WTC11 (cell line): ENCODE results near the gene TMUB1. TPM values are rescaled to one million over a fixed set of nuclear protein-coding genes. Genes with fewer than 3 reads are reported as not detected.

Experiments used
- ATAC-seq: fragments of 200-7000 bp; cut with Tn5 transposase; 2 replicates; pipeline ENCODE4 v1.10.0; 2021; ENCODE audit warnings: mild to moderate bottlenecking, moderate library complexity
- CTCF ChIA-PET: fragments of 300-600 bp; sonication (Branson Sonifier 250); formaldehyde crosslinking; loops from one replicate; lab custom pipeline; 2021; ENCODE audit warnings: antibody characterized with exemption; lab: Charles Lee
- POLR2A ChIA-PET: fragments of 350-600 bp; sonication (Branson Sonifier 250); formaldehyde crosslinking; loops from one replicate; lab custom pipeline; 2021; ENCODE audit warnings: antibody characterized with exemption; lab: Charles Lee
- DNase-seq: peaks from one replicate; pipeline ENCODE4 v3.0.0; 2021; ENCODE audit warnings: low spot score
- H3K27ac Mint-ChIP-seq: 2 replicates; pipeline ENCODE4 v1.8.0; 2021; ENCODE audit warnings: mixed read lengths
- H3K27me3 Mint-ChIP-seq: 2 replicates; pipeline ENCODE4 v1.8.0; 2021; ENCODE audit warnings: low read depth, mild to moderate bottlenecking, moderate library complexity, mixed read lengths
- H3K36me3 Mint-ChIP-seq: 2 replicates; pipeline ENCODE4 v1.8.0; 2021; ENCODE audit warnings: mixed read lengths
- H3K4me1 Mint-ChIP-seq: 2 replicates; pipeline ENCODE4 v1.8.0; 2022; ENCODE audit warnings: mixed read lengths
- H3K4me3 Mint-ChIP-seq: 2 replicates; pipeline ENCODE4 v1.8.0; 2021; ENCODE audit warnings: mild to moderate bottlenecking, moderate library complexity, mixed read lengths
- H3K9me3 Mint-ChIP-seq: 2 replicates; pipeline ENCODE4 v1.8.0; 2021; ENCODE audit warnings: mixed read lengths
- ATF1 ChIP-seq: sonication (generic); formaldehyde crosslinking; IDR thresholded peaks from 2 replicates; pipeline ENCODE4 v1.8.1; 2023; ENCODE audit warnings: mild to moderate bottlenecking, moderate library complexity, missing genetic modification reagents
- EMX1 ChIP-seq: fragments of 250-450 bp; sonication (Bioruptor Pico); IDR thresholded peaks from 2 replicates; pipeline ENCODE4 v1.8.0; 2021; ENCODE audit warnings: mild to moderate bottlenecking
- FOXJ3 ChIP-seq: sonication (generic); formaldehyde crosslinking; IDR thresholded peaks from 2 replicates; pipeline ENCODE4 v1.9.0; 2021; ENCODE audit warnings: missing genetic modification reagents, mild to moderate bottlenecking, borderline replicate concordance
- MYBL2 ChIP-seq: sonication (generic); formaldehyde crosslinking; IDR thresholded peaks from 2 replicates; pipeline ENCODE4 v1.8.1; 2023; ENCODE audit warnings: mild to moderate bottlenecking, moderate library complexity, missing genetic modification reagents
- OVOL2 ChIP-seq: fragments of 250-450 bp; sonication (Bioruptor Pico); IDR thresholded peaks from 2 replicates; pipeline ENCODE4 v1.9.0; 2021; ENCODE audit warnings: mild to moderate bottlenecking, borderline replicate concordance
- RELA ChIP-seq: sonication (generic); formaldehyde crosslinking; IDR thresholded peaks from 2 replicates; pipeline ENCODE4 v1.8.1; 2022; ENCODE audit warnings: missing genetic modification reagents, mild to moderate bottlenecking, borderline replicate concordance
- SMAD3 ChIP-seq: sonication (generic); formaldehyde crosslinking; IDR thresholded peaks from 2 replicates; pipeline ENCODE4 v1.8.0; 2022; ENCODE audit warnings: missing genetic modification reagents, mild to moderate bottlenecking, borderline replicate concordance
- SMAD4 ChIP-seq: sonication (generic); formaldehyde crosslinking; IDR thresholded peaks from 2 replicates; pipeline ENCODE4 v1.8.0; 2022; ENCODE audit warnings: mild to moderate bottlenecking, missing genetic modification reagents
- SOX15 ChIP-seq: fragments of 250-450 bp; sonication (Bioruptor Pico); IDR thresholded peaks from 2 replicates; pipeline ENCODE4 v1.9.0; 2021; ENCODE audit warnings: mild to moderate bottlenecking
- SP1 ChIP-seq: sonication (generic); formaldehyde crosslinking; conservative IDR thresholded peaks from 2 replicates; pipeline ENCODE4 v1.8.1; 2022; ENCODE audit warnings: missing genetic modification reagents
- total RNA-seq: library from RNA; stranded (reverse); gene quantifications from 3 replicates; pipeline ENCODE4 v1.2.3, GENCODE V29; 2021
- TF ChIP-seq, protein P1 (sequence below): sonication (generic); formaldehyde crosslinking; IDR thresholded peaks from 2 replicates; pipeline ENCODE4 v1.8.0; 2022; ENCODE audit warnings: missing genetic modification reagents
- TF ChIP-seq, protein P2 (sequence below): fragments of 250-450 bp; sonication (Bioruptor Pico); IDR thresholded peaks from 2 replicates; pipeline ENCODE4 v1.8.0; 2021; ENCODE audit warnings: mild to moderate bottlenecking
- TF ChIP-seq, protein P3 (sequence below): sonication (generic); formaldehyde crosslinking; IDR thresholded peaks from 2 replicates; pipeline ENCODE4 v1.8.0; 2022; ENCODE audit warnings: mild to moderate bottlenecking, missing genetic modification reagents
- TF ChIP-seq, protein P4 (sequence below): fragments of 250-450 bp; sonication (Bioruptor Pico); conservative IDR thresholded peaks from 2 replicates; pipeline ENCODE4 v1.9.0; 2021; ENCODE audit warnings: mild to moderate bottlenecking
- TF ChIP-seq, protein P5 (sequence below): sonication (generic); formaldehyde crosslinking; IDR thresholded peaks from 2 replicates; pipeline ENCODE4 v1.8.1; 2023; ENCODE audit warnings: mild to moderate bottlenecking, missing genetic modification reagents, moderate library complexity
- TF ChIP-seq, protein P6 (sequence below): sonication (generic); formaldehyde crosslinking; IDR thresholded peaks from 2 replicates; pipeline ENCODE4 v1.8.0; 2023; ENCODE audit warnings: mild to moderate bottlenecking, missing genetic modification reagents
- TF ChIP-seq, protein P7 (sequence below): sonication (generic); formaldehyde crosslinking; IDR thresholded peaks from 2 replicates; pipeline ENCODE4 v1.8.0; 2022; ENCODE audit warnings: mild to moderate bottlenecking, missing genetic modification reagents

Gene TMUB1
- total RNA-seq, 1 experiment from 2014 or later = 72.8 TPM

DNA sequence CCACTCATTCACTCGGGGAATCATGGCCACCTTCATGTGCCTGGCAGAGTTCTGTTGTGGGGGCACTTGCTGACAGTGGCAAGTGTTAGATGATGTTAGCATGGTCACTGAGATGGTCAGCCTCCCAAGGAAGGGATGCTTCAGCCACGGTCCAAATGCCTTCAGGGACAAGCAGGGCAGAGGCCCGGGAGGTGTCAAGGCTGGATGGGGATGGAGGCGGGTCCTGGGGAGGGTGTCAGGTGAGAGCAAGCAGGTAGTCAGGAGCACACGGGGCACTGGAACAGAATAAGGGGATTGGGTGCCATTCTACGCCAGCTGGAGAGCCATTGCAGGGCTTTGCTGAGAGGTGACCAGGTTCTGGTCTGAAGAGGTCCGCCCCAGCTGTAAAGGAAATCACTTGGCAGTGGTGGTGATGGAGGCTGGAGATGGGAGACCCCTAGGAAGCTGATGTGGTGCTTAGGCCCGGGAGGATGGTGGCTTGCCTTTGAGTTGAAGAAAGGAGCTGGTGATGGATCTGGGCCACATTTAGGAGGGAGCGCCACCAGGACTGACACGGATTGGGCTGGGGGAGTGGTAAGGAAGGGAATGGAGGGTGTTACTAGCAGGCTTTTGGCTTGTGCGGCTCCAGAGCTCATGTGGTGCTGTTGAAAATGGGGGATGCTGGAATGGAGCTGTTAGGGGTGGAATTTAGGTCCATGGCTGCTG lies 27.1 kb upstream of the TMUB1 start:
- TF ChIP-seq, protein P1, sequence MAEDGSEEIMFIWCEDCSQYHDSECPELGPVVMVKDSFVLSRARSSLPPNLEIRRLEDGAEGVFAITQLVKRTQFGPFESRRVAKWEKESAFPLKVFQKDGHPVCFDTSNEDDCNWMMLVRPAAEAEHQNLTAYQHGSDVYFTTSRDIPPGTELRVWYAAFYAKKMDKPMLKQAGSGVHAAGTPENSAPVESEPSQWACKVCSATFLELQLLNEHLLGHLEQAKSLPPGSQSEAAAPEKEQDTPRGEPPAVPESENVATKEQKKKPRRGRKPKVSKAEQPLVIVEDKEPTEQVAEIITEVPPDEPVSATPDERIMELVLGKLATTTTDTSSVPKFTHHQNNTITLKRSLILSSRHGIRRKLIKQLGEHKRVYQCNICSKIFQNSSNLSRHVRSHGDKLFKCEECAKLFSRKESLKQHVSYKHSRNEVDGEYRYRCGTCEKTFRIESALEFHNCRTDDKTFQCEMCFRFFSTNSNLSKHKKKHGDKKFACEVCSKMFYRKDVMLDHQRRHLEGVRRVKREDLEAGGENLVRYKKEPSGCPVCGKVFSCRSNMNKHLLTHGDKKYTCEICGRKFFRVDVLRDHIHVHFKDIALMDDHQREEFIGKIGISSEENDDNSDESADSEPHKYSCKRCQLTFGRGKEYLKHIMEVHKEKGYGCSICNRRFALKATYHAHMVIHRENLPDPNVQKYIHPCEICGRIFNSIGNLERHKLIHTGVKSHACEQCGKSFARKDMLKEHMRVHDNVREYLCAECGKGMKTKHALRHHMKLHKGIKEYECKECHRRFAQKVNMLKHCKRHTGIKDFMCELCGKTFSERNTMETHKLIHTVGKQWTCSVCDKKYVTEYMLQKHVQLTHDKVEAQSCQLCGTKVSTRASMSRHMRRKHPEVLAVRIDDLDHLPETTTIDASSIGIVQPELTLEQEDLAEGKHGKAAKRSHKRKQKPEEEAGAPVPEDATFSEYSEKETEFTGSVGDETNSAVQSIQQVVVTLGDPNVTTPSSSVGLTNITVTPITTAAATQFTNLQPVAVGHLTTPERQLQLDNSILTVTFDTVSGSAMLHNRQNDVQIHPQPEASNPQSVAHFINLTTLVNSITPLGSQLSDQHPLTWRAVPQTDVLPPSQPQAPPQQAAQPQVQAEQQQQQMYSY (CRISPR knock-in tag) = peak; percentile 61
- no peak for TF ChIP-seq SP1 (CRISPR knock-in tag)
- TF ChIP-seq MYBL2 = no peak
- TF ChIP-seq, all 79 proteins: peak for 1
- ATAC-seq = no peak
- no peaks in the 10 kb centered on the region for H3K9me3 Mint-ChIP-seq
- H3K27ac Mint-ChIP-seq = peak overlapping the region; percentile 23; the same call in 1 of the 2 replicates
- POLR2A ChIA-PET = interaction anchor here (1.6 kb wide), 2 partner anchors 25 kb away, joined by 4 to 5 read pairs; no protein-coding TSS in a partner anchor
- H3K4me1 Mint-ChIP-seq = peaks cover 32% of the 10 kb centered on the region
- H3K4me3 Mint-ChIP-seq = no peak overlapping the region
- no peaks in the 10 kb centered on the region for H3K36me3 Mint-ChIP-seq
- peaks cover 4% of the 10 kb centered on the region; the same call in 1 of the 2 replicates for H3K27me3 Mint-ChIP-seq
- CTCF ChIA-PET = interaction anchor here (0.6 to 9.9 kb wide), 33 partner anchors 8 to 796 kb away, joined by 3 to 118 read pairs (median 5); partner anchors contain the start of genes ABCB8, ABCF2, AGAP3 and CDK5
- DNase-seq = no peak

DNA sequence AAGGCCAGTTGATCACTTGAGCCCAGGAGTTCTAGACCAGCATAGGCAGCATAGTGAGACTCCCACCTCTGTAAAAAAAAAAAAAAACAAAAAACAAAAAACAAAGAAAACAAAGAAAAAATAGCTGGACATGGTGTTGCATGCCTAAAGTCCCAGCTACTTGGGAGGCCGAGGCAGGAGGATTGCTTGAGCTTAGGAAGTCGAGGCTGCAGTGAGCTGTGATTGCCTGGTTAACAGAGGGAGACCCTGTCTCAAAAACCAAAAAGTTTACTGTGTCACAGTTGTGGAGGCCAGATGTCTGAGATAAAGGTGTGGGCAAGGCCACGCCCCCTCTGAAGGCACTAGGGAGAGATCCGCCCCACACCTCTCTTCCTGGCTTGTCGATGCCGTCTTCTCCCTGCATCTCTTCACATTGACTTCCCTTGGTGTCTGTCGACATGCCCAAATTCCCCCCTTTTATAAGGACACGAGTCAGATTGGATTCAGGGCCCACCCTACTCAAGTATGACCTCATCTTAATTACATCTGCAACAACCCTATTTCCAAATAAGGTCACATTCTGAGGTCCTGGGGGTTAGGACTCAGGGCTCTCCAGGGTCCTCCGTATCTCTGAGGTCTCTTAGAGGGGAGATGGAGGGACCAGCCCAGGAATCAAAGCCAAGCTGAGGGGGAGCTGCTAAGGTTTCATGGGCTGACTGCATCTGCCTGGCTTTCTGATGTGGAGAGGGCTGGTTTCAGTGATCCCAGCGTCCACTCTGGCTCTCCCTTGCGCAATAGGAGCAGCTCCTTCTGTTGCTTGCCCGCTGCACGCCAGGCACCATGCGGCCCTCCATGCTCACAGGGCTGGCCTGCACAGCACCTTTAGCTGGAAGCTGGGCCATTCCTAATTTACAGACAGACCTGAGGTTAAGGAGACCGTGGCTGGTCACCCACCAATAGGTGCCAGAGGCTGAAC lies 26.1 kb upstream of the TMUB1 start:
- H3K4me1 Mint-ChIP-seq = peaks cover 40% of the 10 kb centered on the region
- no peak overlapping the region for H3K4me3 Mint-ChIP-seq
- CTCF ChIA-PET = interaction anchor here (1.2 to 9.9 kb wide), 15 partner anchors 16 to 211 kb away, joined by 3 to 118 read pairs (median 7); partner anchors contain the start of genes ABCB8 and FASTK
- peak; percentile 8; the same call in 1 of the 2 replicates for ATAC-seq
- no peaks in the 10 kb centered on the region for H3K9me3 Mint-ChIP-seq
- POLR2A ChIA-PET = interaction anchor here (0.9 to 1.6 kb wide), 2 partner anchors 20 to 24 kb away, joined by 3 to 4 read pairs; no protein-coding TSS in a partner anchor
- no peaks in the 10 kb centered on the region; the same call in 1 of the 2 replicates for H3K36me3 Mint-ChIP-seq
- H3K27me3 Mint-ChIP-seq = peaks cover 4% of the 10 kb centered on the region; the same call in 1 of the 2 replicates
- DNase-seq = peak; percentile 38
- H3K27ac Mint-ChIP-seq = 0 out of 2 replicates have a peak overlapping the region, but pooled peaks have one; percentile 43
- TF ChIP-seq OVOL2 (CRISPR knock-in tag) (no peak), SMAD4 (CRISPR knock-in tag) (no peak), EMX1 (CRISPR knock-in tag) (no peak), RELA (no peak), ATF1 (CRISPR knock-in tag) (no peak), SMAD3 (CRISPR knock-in tag) (no peak), FOXJ3 (CRISPR knock-in tag) (no peak), SOX15 (CRISPR knock-in tag) (no peak)
- TF ChIP-seq, protein P2, sequence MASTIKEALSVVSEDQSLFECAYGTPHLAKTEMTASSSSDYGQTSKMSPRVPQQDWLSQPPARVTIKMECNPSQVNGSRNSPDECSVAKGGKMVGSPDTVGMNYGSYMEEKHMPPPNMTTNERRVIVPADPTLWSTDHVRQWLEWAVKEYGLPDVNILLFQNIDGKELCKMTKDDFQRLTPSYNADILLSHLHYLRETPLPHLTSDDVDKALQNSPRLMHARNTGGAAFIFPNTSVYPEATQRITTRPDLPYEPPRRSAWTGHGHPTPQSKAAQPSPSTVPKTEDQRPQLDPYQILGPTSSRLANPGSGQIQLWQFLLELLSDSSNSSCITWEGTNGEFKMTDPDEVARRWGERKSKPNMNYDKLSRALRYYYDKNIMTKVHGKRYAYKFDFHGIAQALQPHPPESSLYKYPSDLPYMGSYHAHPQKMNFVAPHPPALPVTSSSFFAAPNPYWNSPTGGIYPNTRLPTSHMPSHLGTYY (CRISPR knock-in tag) = no peak
- TF ChIP-seq, protein P3, sequence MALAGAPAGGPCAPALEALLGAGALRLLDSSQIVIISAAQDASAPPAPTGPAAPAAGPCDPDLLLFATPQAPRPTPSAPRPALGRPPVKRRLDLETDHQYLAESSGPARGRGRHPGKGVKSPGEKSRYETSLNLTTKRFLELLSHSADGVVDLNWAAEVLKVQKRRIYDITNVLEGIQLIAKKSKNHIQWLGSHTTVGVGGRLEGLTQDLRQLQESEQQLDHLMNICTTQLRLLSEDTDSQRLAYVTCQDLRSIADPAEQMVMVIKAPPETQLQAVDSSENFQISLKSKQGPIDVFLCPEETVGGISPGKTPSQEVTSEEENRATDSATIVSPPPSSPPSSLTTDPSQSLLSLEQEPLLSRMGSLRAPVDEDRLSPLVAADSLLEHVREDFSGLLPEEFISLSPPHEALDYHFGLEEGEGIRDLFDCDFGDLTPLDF (CRISPR knock-in tag) = no peak
- TF ChIP-seq, protein P4, sequence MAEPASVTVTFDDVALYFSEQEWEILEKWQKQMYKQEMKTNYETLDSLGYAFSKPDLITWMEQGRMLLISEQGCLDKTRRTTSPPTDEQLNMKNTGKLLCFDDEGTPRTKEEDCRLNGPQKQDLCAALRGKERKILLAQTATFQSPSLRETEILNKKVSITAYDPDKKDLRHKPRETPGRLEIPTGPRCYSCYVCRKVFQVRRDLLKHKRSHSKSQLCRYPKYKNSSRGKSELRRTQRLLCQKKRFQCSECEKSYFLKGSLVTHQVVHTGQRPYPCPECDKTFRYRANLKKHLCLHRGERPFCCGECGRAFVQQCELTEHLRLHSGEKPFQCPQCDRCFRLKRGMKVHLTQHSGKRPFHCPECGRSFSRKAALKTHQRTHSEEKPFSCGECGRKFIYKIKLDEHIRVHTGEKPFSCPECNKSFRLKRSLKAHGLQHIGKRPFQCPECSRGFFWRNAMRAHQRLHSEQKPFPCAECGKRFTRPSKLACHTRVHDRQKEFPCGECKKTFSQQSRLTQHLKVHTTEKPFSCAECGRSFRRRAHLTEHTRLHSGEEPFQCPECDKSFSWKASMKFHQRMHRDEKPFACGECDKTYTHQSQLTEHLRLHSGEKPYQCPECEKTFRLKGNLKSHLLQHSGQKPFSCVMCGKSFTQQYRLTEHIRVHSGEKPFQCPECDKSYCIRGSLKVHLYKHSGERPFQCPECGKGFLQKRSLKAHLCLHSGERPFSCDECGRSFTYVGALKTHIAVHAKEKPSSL (CRISPR knock-in tag) = no peak
- TF ChIP-seq, protein P5, sequence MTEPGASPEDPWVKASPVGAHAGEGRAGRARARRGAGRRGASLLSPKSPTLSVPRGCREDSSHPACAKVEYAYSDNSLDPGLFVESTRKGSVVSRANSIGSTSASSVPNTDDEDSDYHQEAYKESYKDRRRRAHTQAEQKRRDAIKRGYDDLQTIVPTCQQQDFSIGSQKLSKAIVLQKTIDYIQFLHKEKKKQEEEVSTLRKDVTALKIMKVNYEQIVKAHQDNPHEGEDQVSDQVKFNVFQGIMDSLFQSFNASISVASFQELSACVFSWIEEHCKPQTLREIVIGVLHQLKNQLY (CRISPR knock-in tag) = no peak
- TF ChIP-seq, protein P6, sequence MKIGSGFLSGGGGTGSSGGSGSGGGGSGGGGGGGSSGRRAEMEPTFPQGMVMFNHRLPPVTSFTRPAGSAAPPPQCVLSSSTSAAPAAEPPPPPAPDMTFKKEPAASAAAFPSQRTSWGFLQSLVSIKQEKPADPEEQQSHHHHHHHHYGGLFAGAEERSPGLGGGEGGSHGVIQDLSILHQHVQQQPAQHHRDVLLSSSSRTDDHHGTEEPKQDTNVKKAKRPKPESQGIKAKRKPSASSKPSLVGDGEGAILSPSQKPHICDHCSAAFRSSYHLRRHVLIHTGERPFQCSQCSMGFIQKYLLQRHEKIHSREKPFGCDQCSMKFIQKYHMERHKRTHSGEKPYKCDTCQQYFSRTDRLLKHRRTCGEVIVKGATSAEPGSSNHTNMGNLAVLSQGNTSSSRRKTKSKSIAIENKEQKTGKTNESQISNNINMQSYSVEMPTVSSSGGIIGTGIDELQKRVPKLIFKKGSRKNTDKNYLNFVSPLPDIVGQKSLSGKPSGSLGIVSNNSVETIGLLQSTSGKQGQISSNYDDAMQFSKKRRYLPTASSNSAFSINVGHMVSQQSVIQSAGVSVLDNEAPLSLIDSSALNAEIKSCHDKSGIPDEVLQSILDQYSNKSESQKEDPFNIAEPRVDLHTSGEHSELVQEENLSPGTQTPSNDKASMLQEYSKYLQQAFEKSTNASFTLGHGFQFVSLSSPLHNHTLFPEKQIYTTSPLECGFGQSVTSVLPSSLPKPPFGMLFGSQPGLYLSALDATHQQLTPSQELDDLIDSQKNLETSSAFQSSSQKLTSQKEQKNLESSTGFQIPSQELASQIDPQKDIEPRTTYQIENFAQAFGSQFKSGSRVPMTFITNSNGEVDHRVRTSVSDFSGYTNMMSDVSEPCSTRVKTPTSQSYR (CRISPR knock-in tag) = no peak
- TF ChIP-seq, protein P7, sequence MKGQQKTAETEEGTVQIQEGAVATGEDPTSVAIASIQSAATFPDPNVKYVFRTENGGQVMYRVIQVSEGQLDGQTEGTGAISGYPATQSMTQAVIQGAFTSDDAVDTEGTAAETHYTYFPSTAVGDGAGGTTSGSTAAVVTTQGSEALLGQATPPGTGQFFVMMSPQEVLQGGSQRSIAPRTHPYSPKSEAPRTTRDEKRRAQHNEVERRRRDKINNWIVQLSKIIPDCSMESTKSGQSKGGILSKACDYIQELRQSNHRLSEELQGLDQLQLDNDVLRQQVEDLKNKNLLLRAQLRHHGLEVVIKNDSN = no peak
